Measurements from ENCODE around the gene GREB1. TPM values are rescaled to one million over a fixed set of nuclear protein-coding genes. Genes with fewer than 3 reads are reported as not detected.

The GREB1 gene
- total and polyA plus RNA-seq, 4 donors: 12.8 to 36.6 (median 19.3) TPM

GRCh38 chr2:11578081-11578948 lies 44.5 kb downstream of the GREB1 start:
- Histone ChIP-seq H3K27me3 (ENCODE audit: control insufficient read depth, insufficient read depth, low read length) (no peaks in the 10 kb centered on the region), H3K4me3 (ENCODE audit: low read depth, low read length) (no peak overlapping the region), H3K36me3 (ENCODE audit: control insufficient read depth, insufficient read depth, low read length) (peaks cover 28% of the 10 kb centered on the region), H3K27ac (ENCODE audit: low read depth, low read length) (no peak overlapping the region), H3K9me3 (ENCODE audit: control insufficient read depth, insufficient read depth, low read length) (no peaks in the 10 kb centered on the region), H3K4me1 (ENCODE audit: control insufficient read depth, insufficient read depth, low read length) (no peaks in the 10 kb centered on the region)
- 84% methylated on average over 17 of the region's 22 CpGs for whole genome bisulfite sequencing (ENCODE audit: insufficient coverage)
- DNase-seq (ENCODE audit: low read depth in 4 of 6, low spot score in 6 of 6): no peak

GRCh38 chr2:11578986-11579774 lies 45.3 kb downstream of the GREB1 start:
- H3K4me3 ChIP-seq (ENCODE audit: low read depth, low read length): no peak overlapping the region
- no peaks in the 10 kb centered on the region for H3K9me3 ChIP-seq (ENCODE audit: control insufficient read depth, insufficient read depth, low read length)
- no peak overlapping the region for H3K27ac ChIP-seq (ENCODE audit: low read depth, low read length)
- H3K4me1 ChIP-seq (ENCODE audit: control insufficient read depth, insufficient read depth, low read length): no peaks in the 10 kb centered on the region
- peaks cover 28% of the 10 kb centered on the region for H3K36me3 ChIP-seq (ENCODE audit: control insufficient read depth, insufficient read depth, low read length)
- WGBS (ENCODE audit: insufficient coverage): 93% methylated on average over 11 of the region's 11 CpGs
- no peak for DNase-seq (ENCODE audit: low read depth in 4 of 6, low spot score in 6 of 6)
- no peaks in the 10 kb centered on the region for H3K27me3 ChIP-seq (ENCODE audit: control insufficient read depth, insufficient read depth, low read length)

- Histone ChIP-seq H3K27me3 (ENCODE audit: control insufficient read depth, insufficient read depth, low read length) (no peaks in the 10 kb centered on the region), H3K36me3 (ENCODE audit: control insufficient read depth, insufficient read depth, low read length) (peaks cover 28% of the 10 kb centered on the region), H3K27ac (ENCODE audit: low read depth, low read length) (no peak overlapping the region), H3K9me3 (ENCODE audit: control insufficient read depth, insufficient read depth, low read length) (no peaks in the 10 kb centered on the region), H3K4me3 (ENCODE audit: low read depth, low read length) (no peak overlapping the region), H3K4me1 (ENCODE audit: control insufficient read depth, insufficient read depth, low read length) (no peaks in the 10 kb centered on the region)
- no peak for DNase-seq (ENCODE audit: low read depth in 4 of 6, low spot score in 6 of 6)
- 73% methylated on average over 4 of the region's 10 CpGs for WGBS (ENCODE audit: insufficient coverage)
These were observed 46.2 kb downstream of the GREB1 start for GRCh38 chr2:11579867-11580659.

GRCh38 chr2:11580697-11581096 lies 46.9 kb downstream of the GREB1 start:
- H3K4me1 ChIP-seq (ENCODE audit: control insufficient read depth, insufficient read depth, low read length): no peaks in the 10 kb centered on the region
- no peak overlapping the region for H3K4me3 ChIP-seq (ENCODE audit: low read depth, low read length)
- no peaks in the 10 kb centered on the region for H3K27me3 ChIP-seq (ENCODE audit: control insufficient read depth, insufficient read depth, low read length)
- no peak overlapping the region for H3K27ac ChIP-seq (ENCODE audit: low read depth, low read length)
- H3K9me3 ChIP-seq (ENCODE audit: control insufficient read depth, insufficient read depth, low read length): no peaks in the 10 kb centered on the region
- WGBS (ENCODE audit: insufficient coverage): 93% methylated on average over 12 of the region's 12 CpGs
- no peak for DNase-seq (ENCODE audit: low read depth in 4 of 6, low spot score in 6 of 6)
- H3K36me3 ChIP-seq (ENCODE audit: control insufficient read depth, insufficient read depth, low read length): peaks cover 28% of the 10 kb centered on the region

- WGBS (ENCODE audit: insufficient coverage): 84% methylated on average over 9 of the region's 9 CpGs
- DNase-seq (ENCODE audit: low read depth in 4 of 6, low spot score in 6 of 6): no peak
- Histone ChIP-seq H3K27ac (ENCODE audit: low read depth, low read length) (no peak overlapping the region), H3K27me3 (ENCODE audit: control insufficient read depth, insufficient read depth, low read length) (no peaks in the 10 kb centered on the region), H3K4me1 (ENCODE audit: control insufficient read depth, insufficient read depth, low read length) (no peaks in the 10 kb centered on the region), H3K36me3 (ENCODE audit: control insufficient read depth, insufficient read depth, low read length) (peaks cover 28% of the 10 kb centered on the region), H3K9me3 (ENCODE audit: control insufficient read depth, insufficient read depth, low read length) (no peaks in the 10 kb centered on the region), H3K4me3 (ENCODE audit: low read depth, low read length) (no peak overlapping the region)
These were observed 47.4 kb downstream of the GREB1 start for GRCh38 chr2:11581124-11581796.

- no peak for DNase-seq (ENCODE audit: low read depth in 4 of 6, low spot score in 6 of 6)
- WGBS (ENCODE audit: insufficient coverage): 77% methylated on average over 19 of the region's 19 CpGs
- Histone ChIP-seq H3K4me3 (ENCODE audit: low read depth, low read length) (no peak overlapping the region), H3K27me3 (ENCODE audit: control insufficient read depth, insufficient read depth, low read length) (no peaks in the 10 kb centered on the region), H3K27ac (ENCODE audit: low read depth, low read length) (peak overlapping the region; percentile 40), H3K9me3 (ENCODE audit: control insufficient read depth, insufficient read depth, low read length) (no peaks in the 10 kb centered on the region), H3K36me3 (ENCODE audit: control insufficient read depth, insufficient read depth, low read length) (peaks cover 26% of the 10 kb centered on the region), H3K4me1 (ENCODE audit: control insufficient read depth, insufficient read depth, low read length) (no peaks in the 10 kb centered on the region)
These were observed 48.2 kb downstream of the GREB1 start for GRCh38 chr2:11581797-11582611.

- H3K4me3 ChIP-seq (ENCODE audit: low read depth, low read length): no peak overlapping the region
- peaks cover 27% of the 10 kb centered on the region for H3K36me3 ChIP-seq (ENCODE audit: control insufficient read depth, insufficient read depth, low read length)
- H3K27me3 ChIP-seq (ENCODE audit: control insufficient read depth, insufficient read depth, low read length): no peaks in the 10 kb centered on the region
- H3K9me3 ChIP-seq (ENCODE audit: control insufficient read depth, insufficient read depth, low read length): no peaks in the 10 kb centered on the region
- no peak for DNase-seq (ENCODE audit: low read depth in 4 of 6, low spot score in 6 of 6)
- H3K4me1 ChIP-seq (ENCODE audit: control insufficient read depth, insufficient read depth, low read length): no peaks in the 10 kb centered on the region
- H3K27ac ChIP-seq (ENCODE audit: low read depth, low read length): peak overlapping the region; percentile 40
- WGBS (ENCODE audit: insufficient coverage): 75% methylated on average over 10 of the region's 11 CpGs
These were observed 48.7 kb downstream of the GREB1 start for GRCh38 chr2:11582612-11582861.

- no peak overlapping the region for H3K4me3 ChIP-seq (ENCODE audit: low read depth, low read length)
- no peaks in the 10 kb centered on the region for H3K9me3 ChIP-seq (ENCODE audit: control insufficient read depth, insufficient read depth, low read length)
- peak overlapping the region; percentile 40 for H3K27ac ChIP-seq (ENCODE audit: low read depth, low read length)
- peaks cover 28% of the 10 kb centered on the region for H3K36me3 ChIP-seq (ENCODE audit: control insufficient read depth, insufficient read depth, low read length)
- 59% methylated on average over 14 of the region's 19 CpGs for WGBS (ENCODE audit: insufficient coverage)
- H3K4me1 ChIP-seq (ENCODE audit: control insufficient read depth, insufficient read depth, low read length): no peaks in the 10 kb centered on the region
- H3K27me3 ChIP-seq (ENCODE audit: control insufficient read depth, insufficient read depth, low read length): no peaks in the 10 kb centered on the region
- peak in 2 of 6 donors; percentile 50 to 59 for DNase-seq (ENCODE audit: low read depth in 4 of 6, low spot score in 6 of 6)
These were observed 49.3 kb downstream of the GREB1 start for GRCh38 chr2:11582862-11583752.

Measured in spinal cord (tissue), 10 donors.